GM12873 (cell line): ENCODE measurements around the gene SCP2.

ENCODE experiments used
- CTCF ChIP-seq: IDR thresholded peaks from 2 replicates; pipeline ENCODE4 v1.5.1; 2012; ENCODE audit warnings: low read depth, mild to moderate bottlenecking, moderate library complexity, low read length, control low read depth; ENCODE audit not compliant: insufficient read depth; ENCODE audit errors: missing control alignments

Gene SCP2

GRCh38 chr1:52917581-52917980 lies 9.5 kb upstream of the SCP2 start:
- TF ChIP-seq CTCF: no peak

- TF ChIP-seq CTCF: no peak
Observed at GRCh38 chr1:52918201-52918600, 8.9 kb upstream of the SCP2 start.

GRCh38 chr1:52919051-52919722 lies 7.9 kb upstream of the SCP2 start:
- no peak for TF ChIP-seq CTCF

- no peak for TF ChIP-seq CTCF
Observed at GRCh38 chr1:52919723-52920483, 7.2 kb upstream of the SCP2 start.

- no peak for TF ChIP-seq CTCF
Observed at GRCh38 chr1:52920791-52921291, 6.2 kb upstream of the SCP2 start.

GRCh38 chr1:52925571-52926005 lies 1.5 kb upstream of the SCP2 start:
- no peak for TF ChIP-seq CTCF

GRCh38 chr1:52926864-52927211 lies 238 bp upstream of the SCP2 start:
- TF ChIP-seq CTCF: no peak
